Frontal cortex (tissue), 4 donors: ENCODE data around the gene METTL15. TPM values are rescaled to one million over a fixed set of nuclear protein-coding genes. Genes with fewer than 3 reads are reported as not detected.
"Not testable (repeated sequence)": the region's sequence is repeated elsewhere in the genome, so short reads cannot be mapped to it uniquely, and the experiment has no call there.

Experiments
- DNase-seq, 2 donors: peaks; one replicate each; pipeline ENCODE4 v3.0.0; 2012; ENCODE audit warnings: low spot score in 2 of 2
- FAIRE-seq: peaks from 2 replicates; lab custom pipeline; 2012; peaks lifted over from hg19 to GRCh38; lab: Jason Lieb, UNC
- total RNA-seq: library from RNA; depleted of rRNA; stranded (reverse); fragments of >200 nt; gene quantifications from one replicate; pipeline ENCODE4 v1.2.3, GENCODE V29; 2014
- donor health status: control.
- donor health status: control.
- donor health status: control.

The METTL15 gene
- total RNA-seq, 1 donor from 2014 or later: 19.2 TPM

DNA sequence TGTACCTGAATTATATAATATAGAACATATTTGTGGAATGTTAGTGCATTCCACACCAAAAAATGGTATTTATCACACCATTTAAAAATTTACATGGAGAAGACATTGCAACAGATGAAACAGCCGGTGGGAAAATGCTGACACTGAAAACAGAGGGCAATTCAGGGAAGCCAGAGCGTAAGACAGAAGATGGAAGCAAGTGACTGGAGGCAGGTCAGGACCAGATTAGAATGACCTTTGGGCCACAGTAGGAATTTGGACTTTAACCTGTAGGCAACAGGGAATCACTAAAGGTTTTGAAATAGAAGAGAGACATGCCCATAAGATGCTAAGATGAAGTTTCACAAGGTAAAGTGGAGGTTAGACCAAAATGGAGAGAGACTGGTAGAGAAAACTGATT is 60.5 kb downstream of the METTL15 start:
- DNase-seq (no peak), FAIRE-seq (no peak)

DNA sequence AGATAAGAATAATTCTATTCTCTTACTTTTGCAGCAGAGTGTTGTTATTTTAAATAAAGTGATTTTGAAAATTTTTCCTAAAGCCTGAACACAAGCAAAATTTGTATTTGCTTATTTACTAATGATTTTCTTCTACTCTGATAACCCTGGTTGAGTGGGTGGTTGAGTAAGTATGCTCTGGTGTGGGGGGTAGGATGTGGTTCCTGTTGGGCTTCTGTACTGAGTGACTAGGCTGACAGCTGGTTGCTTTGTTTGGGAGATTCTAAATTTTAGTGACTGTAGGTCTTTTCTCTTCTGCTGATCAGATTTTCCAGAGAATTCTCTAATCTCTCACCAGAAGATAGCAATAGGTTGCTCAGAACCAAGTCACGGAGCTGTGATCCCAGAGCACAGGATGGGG is 61.6 kb downstream of the METTL15 start:
- FAIRE-seq (no peak), DNase-seq (no peak)

DNA sequence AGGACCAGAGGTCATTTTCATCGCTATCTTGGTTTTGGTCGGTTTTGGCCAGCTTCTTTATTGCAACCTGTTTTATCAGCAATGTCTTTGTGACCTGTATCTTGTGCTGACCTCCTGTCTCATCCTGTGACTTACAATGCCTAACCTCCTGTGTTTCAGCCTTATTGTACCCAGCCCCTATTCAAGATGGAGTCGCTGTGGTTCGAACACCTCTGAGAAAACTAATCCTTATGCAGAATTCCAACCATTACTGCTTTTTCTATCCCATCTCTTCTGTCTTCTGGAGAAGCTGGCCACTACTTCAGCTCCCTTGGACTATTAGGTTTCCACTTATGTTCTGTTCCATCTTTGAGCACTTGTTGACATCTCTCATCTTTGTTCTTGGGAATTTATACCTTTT is 62.6 kb downstream of the METTL15 start:
- DNase-seq (no peak), FAIRE-seq (no peak)

DNA sequence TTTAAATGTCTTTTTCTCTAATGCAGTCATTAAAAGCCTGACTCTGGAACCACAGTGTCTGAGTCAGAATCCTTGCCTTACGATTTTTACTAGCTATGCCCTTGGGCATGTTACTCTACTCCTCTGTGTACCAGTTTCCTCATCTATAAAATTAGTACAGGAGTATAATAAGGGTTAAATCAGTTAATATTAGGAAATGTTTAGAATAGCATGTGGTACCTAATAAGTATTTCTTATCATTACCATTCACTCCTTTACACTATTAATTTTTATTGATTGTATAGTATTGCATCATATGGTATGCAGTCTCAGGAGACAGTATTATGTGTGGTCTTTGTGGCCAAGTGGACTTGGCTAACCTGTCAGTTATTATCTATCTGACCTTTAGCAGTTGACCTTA is 68.2 kb downstream of the METTL15 start:
- FAIRE-seq (no peak), DNase-seq (no peak)

DNA sequence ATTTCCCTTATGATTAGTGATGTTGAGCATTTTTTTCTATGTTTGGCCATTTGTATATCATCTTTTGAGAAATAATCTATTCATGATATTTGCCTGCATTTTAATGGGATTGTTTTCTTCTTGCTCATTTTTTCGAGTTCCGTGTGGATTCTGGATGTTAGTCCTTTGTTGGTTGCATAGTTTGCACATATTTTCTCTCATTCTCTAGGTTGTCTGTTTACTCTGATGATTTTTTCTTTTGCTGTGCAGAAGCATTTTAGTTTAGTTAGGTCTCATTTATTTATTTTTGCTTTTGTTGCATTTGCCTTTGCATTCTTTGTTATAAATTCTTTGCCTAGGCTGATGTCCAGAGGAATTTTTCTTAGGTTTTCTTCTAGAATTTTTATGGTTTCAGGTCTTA is 87.3 kb downstream of the METTL15 start:
- no peak for FAIRE-seq

DNA sequence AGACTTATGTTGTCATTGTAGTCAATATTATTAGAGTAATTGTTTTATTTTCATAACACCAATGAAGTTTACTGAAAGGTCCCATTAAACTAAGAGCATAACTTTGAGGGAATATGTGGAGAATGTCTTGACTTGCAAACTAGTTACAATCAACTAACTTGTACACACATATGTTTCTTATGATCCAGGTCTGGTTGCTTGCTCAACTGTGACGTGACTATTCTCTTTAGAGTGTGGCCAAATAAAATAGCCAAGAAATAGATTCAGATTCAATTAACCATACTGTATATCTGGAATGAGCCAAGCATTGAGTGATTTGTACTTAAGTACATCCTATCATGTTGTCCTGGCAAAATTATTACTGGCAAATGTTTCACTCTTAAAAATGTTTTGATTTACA is 101.7 kb downstream of the METTL15 start:
- DNase-seq (no peak), FAIRE-seq (no peak)

More for the DNA sequence above, 87.3 kb downstream of the METTL15 start:
- DNase-seq: no peak

DNA sequence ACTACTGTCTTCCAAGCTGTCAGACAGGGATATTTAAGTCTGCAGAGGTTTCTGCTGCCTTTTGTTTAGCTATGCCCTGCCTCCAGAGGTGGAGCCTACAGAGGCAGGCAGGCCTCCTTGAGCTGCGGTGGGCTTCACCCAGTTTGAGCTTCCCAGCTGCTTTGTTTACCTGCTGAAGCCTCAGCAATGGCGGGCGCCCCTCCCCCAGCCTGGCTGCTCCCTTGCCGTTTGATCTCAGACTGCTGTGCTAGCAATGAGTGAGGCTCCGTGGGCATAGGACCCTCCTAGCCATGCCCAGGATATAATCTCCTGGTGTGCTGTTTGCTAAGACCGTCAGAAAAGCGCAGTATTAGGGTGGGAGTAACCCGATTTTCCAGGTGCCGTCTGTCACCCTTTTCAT is 113.9 kb downstream of the METTL15 start:
- not testable (repeated sequence) for DNase-seq

DNA sequence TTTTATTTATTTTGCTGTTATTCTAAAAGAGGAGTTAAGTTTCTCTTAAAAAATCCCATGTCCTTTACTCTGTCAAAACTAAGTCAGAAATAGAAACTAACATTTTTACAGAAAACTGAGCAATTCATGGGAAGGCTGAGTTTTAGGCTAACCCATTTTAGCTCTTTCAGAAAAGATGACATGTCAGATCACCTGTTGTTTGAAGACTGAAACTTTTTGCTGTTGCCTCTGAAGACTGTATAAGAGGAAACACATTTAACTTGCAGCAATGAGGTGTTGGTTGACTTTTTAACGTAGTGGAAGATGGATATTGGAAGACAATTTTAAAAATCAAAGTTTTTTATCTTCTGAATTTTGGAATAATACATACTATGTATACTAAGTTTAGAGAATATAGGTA is 115.4 kb downstream of the METTL15 start:
- DNase-seq: no peak
- no peak for FAIRE-seq

More for the DNA sequence above, 113.9 kb downstream of the METTL15 start:
- not testable (repeated sequence) for FAIRE-seq

DNA sequence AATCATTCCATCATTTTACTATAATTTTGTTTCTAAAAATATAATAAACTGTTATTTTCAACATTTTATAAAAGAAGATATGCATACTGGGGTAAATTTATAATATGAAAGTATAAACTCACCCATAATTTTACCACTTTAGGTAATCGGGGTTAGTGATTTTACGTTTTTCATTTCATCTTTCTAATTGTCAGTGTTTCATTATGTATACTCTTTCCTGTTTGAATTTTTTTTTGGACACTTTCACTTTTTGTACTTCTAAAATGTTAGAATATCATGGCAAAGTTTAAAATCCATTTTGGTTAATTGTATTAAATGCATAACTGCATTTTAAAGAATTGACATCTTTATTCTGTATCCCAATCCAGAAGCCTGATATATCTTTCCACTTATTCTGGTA is 115.8 kb downstream of the METTL15 start:
- FAIRE-seq: peak; percentile 72
- no peak for DNase-seq

DNA sequence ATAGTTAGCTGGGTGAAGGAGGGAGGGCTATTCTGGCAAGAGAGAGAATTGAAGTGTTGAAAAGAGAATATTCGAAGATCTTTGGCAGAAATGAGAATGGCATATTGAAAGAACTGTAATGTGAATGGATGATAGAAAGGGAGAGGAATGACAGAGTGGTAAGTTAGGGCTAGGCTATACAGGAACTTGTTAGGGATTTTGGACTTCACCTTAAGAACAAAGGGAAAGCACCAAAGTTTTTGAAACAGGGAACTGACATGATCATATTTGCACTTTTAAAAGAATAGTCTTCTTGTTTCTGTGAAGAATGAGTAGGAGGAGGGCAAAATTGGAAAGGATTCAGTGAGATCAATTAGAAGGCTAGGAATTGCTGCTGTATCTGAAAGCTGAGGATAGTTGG is 119.3 kb downstream of the METTL15 start:
- FAIRE-seq (no peak), DNase-seq (no peak)

DNA sequence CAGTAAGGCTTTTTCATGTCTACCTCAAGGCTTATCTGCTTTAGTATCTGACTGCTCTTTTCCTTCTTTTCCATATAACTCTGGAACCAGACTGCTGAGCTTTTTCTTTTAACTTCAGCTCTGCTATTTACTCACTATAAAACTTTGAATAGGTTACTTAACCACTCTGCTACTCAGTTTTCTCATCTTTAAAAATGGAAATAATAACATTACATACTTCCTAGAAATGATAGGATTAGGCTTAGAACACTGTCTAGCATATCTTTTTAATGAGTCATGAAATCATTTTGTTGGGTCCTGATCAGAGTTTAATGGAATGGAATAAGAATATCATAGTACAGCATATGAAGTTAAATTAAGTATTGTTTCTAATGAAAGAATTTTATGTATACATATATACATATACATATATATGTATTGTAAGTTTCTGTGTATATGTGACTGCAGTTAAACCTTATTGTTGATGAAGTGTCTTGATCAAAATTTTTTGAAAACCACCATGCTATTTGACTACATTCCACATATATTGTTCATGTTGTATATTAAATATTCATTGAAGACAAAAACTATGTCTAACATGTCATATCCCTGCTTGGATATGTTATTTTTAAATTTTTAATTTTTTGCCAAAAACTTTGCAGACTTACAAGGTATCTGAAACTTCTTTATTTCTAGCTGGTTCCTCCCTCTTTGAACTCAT is 120.2 kb downstream of the METTL15 start:
- FAIRE-seq (no peak), DNase-seq (no peak)

DNA sequence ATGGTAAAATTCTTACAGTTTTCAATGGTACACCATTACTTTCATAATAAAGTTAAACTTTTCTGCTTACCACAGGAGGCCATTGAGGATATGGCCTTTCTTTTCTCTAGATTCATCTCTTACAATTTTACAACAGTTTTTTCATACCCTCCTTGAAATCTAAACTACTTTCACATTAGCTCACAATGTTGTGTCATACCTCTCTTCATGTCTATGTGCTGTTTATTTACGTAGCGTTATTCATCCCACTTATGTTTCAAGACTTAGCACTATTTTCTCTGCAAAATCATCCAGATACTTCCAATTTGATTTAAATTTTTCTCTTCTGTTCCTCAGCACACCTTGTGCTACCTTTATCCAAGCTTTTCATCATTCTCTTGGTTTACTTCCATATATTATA is 123.3 kb downstream of the METTL15 start:
- DNase-seq (no peak), FAIRE-seq (no peak)

DNA sequence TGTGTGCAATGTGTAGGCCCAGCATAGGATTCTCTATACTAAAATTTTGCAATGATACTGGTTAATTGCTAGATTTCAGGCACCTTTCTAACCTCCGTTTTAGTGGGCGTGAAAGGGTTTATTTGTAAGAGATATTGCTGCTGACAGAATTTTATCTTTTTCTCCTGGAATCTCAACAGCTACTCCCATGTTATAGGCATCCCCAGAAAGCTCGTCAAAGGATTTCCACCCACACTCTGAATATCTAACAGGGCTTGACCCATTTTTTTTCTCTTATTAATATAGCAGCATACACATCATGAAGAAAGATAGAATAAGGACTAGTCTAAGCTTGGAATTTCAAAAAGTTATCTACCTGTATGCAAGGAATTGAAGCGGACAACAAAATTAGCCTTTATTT is 124.5 kb downstream of the METTL15 start:
- DNase-seq (no peak), FAIRE-seq (no peak)

DNA sequence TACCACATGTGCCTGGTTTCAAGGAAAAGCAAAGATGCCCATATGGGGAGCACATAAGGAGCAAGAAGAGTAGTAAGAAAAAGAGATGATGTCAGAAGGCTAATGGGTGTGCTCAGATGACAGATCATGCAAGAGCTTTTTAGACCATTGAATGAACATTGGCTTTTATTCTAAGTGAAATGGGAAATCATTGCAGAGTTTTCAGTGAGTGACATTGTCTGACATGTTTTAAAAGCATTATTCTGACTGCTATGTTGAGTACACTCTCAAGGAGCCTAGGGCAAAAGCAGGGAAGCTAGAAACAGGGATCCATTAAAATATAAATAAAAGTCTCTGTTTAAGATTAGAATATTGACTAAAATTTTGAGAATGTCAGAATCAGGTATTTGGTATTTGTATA is 133.6 kb downstream of the METTL15 start:
- DNase-seq (no peak), FAIRE-seq (no peak)

DNA sequence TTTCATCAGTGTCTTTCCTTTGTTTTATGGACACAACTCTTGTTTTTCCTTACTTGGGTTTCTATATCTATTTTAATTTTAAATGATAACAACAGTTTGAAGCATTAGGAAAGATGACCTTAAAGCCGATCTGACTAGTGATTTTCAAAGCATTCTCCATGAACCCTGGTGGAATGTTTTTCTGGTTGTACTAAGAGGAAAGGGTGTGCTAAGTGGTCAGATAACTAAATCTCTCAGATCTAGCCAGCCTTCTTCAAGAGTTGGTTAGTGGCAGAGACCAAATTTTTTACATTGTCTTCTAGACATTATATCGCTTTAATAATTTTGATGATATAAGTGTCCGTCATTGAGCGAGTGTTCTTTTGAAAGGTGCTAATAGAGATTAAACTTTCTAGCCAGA is 134.4 kb downstream of the METTL15 start:
- FAIRE-seq (no peak), DNase-seq (no peak)

DNA sequence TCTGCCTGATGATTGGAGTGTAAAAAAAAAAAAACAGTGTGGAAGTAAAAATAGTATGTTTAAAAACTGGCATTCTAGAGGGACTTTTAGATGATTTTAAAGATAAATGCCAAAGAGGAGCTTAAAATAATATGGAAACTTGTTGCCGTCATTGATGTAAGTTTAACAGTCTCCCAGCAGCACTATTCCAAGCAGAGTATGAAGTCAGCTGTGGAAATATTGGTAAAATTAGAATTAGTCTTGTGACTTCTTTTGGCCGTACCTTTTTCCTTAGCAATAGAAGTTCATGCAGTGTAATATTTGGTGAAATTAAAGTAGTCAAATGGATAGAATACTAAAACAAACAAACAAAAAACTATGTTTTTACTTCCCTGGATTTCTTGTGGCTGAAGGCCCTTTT is 134.9 kb downstream of the METTL15 start:
- FAIRE-seq (no peak), DNase-seq (no peak)

DNA sequence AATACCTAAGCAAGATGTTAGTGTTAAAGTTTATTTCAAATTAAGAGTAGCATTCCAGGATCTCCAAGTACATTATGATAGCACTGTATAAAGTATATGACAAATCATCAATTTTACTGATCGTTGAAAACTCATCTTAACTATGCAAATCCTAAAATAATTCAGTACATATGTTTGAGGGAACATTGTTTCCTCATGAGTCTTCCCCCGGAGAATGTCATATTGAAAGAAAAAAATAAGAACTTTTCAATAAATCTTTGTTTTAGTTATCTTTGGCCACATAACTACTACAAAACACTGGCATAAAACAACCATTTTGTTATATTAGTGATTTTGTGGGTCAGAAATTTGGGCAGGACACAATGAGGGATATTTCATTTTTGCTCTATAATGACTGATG is 135.4 kb downstream of the METTL15 start:
- FAIRE-seq (no peak), DNase-seq (no peak)

DNA sequence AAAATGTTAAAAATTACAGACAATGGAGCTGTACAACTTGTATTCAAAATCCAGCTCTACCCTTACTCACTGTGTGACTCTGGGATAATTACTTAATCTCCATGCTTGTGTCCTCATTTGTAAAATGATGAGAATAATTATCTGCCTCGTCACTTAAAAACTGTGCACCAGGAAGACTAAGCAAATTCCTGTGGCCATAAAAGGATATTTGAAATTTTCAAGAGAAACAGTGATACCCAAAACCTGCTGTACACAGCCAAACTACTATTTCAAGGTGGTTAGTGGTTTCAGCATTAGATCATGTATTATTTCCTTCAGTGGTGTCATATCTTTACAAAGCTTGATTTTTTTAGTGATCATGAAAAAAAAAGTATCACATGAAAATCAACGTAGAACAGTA is 136.9 kb downstream of the METTL15 start:
- DNase-seq: no peak
- FAIRE-seq: no peak

DNA sequence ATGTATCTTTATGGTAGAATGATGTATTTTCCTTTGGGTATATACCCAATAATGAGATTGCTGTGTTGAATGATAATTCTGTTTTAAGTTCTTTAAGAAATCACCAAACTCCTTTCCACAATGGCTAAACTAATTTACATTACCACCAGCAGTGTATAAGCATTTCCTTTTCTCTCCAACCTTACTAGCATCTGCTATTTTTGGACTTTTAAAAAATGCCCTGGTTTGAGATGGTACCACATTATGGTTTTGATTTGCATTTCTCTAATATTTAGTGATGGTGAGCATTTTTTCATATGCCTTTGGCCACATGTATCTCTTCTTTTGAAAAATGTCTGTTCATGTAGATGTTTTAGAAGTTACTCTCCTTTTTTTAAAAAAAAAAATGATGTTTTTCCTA is 142.0 kb downstream of the METTL15 start:
- DNase-seq (no peak), FAIRE-seq (no peak)

DNA sequence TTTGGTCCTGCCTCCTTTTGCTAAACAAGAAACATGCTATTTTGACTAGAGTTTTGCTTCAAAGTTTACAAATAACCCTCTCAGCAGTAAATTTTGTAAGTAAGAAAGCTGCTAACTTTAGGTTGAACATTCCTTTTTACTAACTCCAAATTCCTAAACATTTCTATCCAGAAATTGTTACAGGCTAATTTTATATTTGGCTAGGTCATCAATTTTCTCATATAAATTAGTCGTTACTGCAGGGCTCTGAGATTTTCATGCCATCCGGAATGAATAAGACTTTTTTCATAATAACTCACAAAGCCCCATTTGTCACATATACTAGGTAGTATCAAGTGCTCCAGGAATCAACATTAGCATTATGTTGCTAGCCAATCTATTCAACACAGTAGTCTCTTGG is 143.1 kb downstream of the METTL15 start:
- FAIRE-seq: no peak
- no peak for DNase-seq

DNA sequence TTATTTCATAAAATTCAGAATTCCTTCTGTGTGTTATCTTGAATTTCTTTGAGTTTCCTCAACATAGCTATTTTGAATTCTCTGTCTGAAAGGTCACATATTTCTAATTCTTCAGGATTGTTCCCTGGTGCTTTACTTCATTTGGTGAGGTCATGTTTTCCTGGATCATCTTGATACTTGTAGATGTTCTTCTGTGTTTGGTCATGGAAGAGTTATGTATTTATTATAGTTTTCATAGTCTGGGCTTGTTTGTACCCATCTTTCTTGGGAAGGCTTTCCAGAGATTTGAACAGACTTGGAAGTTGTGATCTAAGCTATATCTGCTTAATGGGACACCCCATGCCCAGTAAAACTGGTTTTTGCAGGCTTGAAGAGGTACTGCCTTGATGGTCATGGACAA is 149.6 kb downstream of the METTL15 start:
- no peak for FAIRE-seq
- no peak for DNase-seq

DNA sequence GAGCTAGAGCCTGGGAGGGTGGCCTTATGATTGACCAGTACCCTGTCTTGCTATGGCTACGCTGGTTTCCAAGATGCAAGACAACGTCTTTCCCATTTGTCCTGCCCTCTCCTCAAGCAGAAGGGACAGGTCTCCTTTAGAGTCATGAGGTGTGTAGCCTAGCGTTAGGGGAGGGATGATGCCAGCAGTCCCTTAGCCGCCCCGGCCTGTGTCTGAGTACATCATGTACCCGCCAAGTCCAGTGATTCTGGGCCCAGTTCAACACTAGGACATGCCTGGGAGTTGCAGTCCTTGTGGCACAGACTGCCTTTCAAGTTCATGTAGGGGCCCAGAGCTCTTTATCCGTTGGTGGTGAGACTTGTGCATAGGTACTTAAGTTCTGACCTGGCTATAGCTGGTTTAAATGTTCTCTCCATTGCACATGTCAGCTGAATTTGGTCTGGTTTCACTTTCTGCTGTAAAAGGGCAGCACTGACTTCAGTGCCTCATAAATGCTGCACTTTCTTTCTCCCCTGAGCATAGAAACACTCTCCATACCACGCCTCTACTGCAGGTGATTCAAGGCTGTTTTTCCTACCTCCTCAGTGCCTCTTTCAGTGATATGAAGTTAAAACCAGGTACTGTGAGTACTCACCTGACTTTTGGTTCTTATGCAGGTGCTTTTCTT is 151.1 kb downstream of the METTL15 start:
- no peak for FAIRE-seq
- no peak for DNase-seq
